DMS153 treated with DMSO at 0.1 percent for 48 hours (cell line): ENCODE results near the gene PROM2.

ENCODE experiments used
- DNase-seq: peaks from one replicate; lab custom pipeline; 2025; ENCODE audit not compliant: unreplicated experiment; lab: John Stamatoyannopoulos, UW

The PROM2 gene

GRCh38 chr2:95320986-95321767 is 46.9 kb downstream of the PROM2 start:
- DNase-seq, result no peak

- DNase-seq, result no peak
Observed at GRCh38 chr2:95323347-95324155, 49.3 kb downstream of the PROM2 start.

GRCh38 chr2:95325026-95325425 is 50.8 kb downstream of the PROM2 start:
- no peak for DNase-seq

GRCh38 chr2:95325590-95326432 is 51.6 kb downstream of the PROM2 start:
- no peak for DNase-seq

GRCh38 chr2:95326433-95327140 is 52.3 kb downstream of the PROM2 start:
- DNase-seq, result no peak

- DNase-seq, result no peak
Observed at GRCh38 chr2:95327861-95328260, 53.6 kb downstream of the PROM2 start.

- no peak for DNase-seq
Observed at GRCh38 chr2:95328358-95329125, 54.3 kb downstream of the PROM2 start.

- DNase-seq, result no peak
Observed at GRCh38 chr2:95329401-95329800, 55.2 kb downstream of the PROM2 start.

- no peak for DNase-seq
Observed at GRCh38 chr2:95329891-95330793, 55.9 kb downstream of the PROM2 start.

- DNase-seq, result no peak
Observed at GRCh38 chr2:95330794-95331338, 56.6 kb downstream of the PROM2 start.

GRCh38 chr2:95331606-95332005 is 57.4 kb downstream of the PROM2 start:
- DNase-seq, result no peak

GRCh38 chr2:95332036-95332435 is 57.8 kb downstream of the PROM2 start:
- DNase-seq, result no peak

- no peak for DNase-seq
Observed at GRCh38 chr2:95333056-95333455, 58.8 kb downstream of the PROM2 start.

- no peak for DNase-seq
Observed at GRCh38 chr2:95333888-95334338, 59.7 kb downstream of the PROM2 start.

GRCh38 chr2:95334916-95335641 is 60.8 kb downstream of the PROM2 start:
- DNase-seq, result no peak

- no peak for DNase-seq
Observed at GRCh38 chr2:95336406-95336805, 62.2 kb downstream of the PROM2 start.

GRCh38 chr2:95337829-95338228 is 63.6 kb downstream of the PROM2 start:
- no peak for DNase-seq
